D721Med (cell line): ENCODE results near the gene IMP4.

Experiments used
- DNase-seq: peaks from one replicate; pipeline ENCODE4 v3.0.0; 2011; ENCODE audit warnings: low spot score; ENCODE audit not compliant: insufficient read length
- FAIRE-seq: peaks from 2 replicates; lab custom pipeline; 2011; peaks lifted over from hg19 to GRCh38; lab: Jason Lieb, UNC
- CTCF ChIP-seq: IDR thresholded peaks from 2 replicates; pipeline ENCODE4 v1.5.1; 2012; ENCODE audit warnings: mild to moderate bottlenecking, control low read depth; ENCODE audit not compliant: insufficient read depth; ENCODE audit errors: missing control alignments

The IMP4 gene

GRCh38 chr2:130382313-130382917 lies 39.7 kb downstream of the IMP4 start:
- FAIRE-seq (no peak), DNase-seq (no peak)
- no peak for TF ChIP-seq CTCF

GRCh38 chr2:130385709-130386108 lies 43.0 kb downstream of the IMP4 start:
- no peak for DNase-seq
- FAIRE-seq: no peak
- no peak for TF ChIP-seq CTCF

- no peak for DNase-seq
- no peak for TF ChIP-seq CTCF
- FAIRE-seq: no peak
These were observed 44.3 kb downstream of the IMP4 start for GRCh38 chr2:130387071-130387400.

GRCh38 chr2:130387804-130388203 lies 45.1 kb downstream of the IMP4 start:
- no peak for TF ChIP-seq CTCF
- FAIRE-seq (no peak), DNase-seq (no peak)

GRCh38 chr2:130388221-130388907 lies 45.7 kb downstream of the IMP4 start:
- no peak for DNase-seq
- no peak for FAIRE-seq
- no peak for TF ChIP-seq CTCF

GRCh38 chr2:130389358-130389757 lies 46.7 kb downstream of the IMP4 start:
- no peak for FAIRE-seq
- no peak for TF ChIP-seq CTCF
- no peak for DNase-seq

GRCh38 chr2:130389783-130390182 lies 47.1 kb downstream of the IMP4 start:
- DNase-seq (no peak), FAIRE-seq (no peak)
- no peak for TF ChIP-seq CTCF
